HG03066 (cell line): ENCODE measurements around the gene SCML1.

Source experiments
- ATAC-seq: cut with Tn5 transposase; IDR thresholded peaks from one replicate; pipeline ENCODE4 v1.9.1; 2021; ENCODE audit warnings: low read depth; ENCODE audit not compliant: unreplicated experiment

SCML1 gene, protein sequence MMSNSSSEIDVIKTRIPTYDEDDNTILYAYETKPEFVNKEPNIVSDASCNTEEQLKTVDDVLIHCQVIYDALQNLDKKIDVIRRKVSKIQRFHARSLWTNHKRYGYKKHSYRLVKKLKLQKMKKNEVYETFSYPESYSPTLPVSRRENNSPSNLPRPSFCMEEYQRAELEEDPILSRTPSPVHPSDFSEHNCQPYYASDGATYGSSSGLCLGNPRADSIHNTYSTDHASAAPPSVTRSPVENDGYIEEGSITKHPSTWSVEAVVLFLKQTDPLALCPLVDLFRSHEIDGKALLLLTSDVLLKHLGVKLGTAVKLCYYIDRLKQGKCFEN

DNA sequence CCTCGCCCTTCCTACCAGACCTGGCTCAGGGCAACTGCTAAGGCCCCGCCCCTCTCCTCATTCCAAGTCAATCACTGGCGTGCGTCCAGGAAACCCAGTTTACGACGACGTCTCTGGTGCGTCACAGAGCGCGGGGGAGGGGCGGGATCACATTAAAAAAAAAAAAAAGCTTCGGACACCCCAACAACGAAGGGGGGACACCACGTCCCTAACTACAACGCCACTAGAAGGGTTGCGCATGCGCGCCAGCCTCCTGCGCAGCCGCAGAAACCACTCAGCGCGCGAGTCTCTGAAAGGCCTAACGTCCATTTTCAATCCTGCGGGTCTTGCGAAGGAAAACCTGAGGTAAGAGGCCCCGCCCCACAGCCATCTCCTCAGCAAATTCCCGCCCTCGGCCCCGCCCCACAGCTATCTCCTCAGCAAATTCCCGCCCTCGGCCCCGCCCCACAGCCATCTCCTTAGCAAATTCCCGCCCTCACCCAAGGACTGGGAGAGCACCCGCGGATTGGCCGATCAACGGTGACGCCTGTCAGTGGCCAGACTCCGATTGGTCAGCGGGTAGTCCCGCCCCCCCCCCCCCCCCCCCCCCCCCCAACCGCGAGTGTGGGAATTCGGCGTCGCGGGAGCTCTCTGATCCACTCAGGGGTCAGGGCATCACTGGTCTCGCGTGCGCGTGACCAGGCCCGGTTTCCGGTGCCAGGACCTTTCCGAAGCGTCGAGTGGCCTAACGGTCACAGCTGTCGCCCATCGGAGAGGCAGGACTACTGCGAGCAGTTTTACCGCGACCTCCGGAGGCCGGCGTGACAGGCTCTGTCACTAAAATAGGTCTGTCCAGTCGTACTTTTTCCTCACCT is at the start of gene SCML1:
SCML1 (plus strand) TSS at position 638 of the 854 bp plus-strand sequence. CDS start 6,694 bp downstream, outside the sequence.
- peak; percentile 74 for ATAC-seq

DNA sequence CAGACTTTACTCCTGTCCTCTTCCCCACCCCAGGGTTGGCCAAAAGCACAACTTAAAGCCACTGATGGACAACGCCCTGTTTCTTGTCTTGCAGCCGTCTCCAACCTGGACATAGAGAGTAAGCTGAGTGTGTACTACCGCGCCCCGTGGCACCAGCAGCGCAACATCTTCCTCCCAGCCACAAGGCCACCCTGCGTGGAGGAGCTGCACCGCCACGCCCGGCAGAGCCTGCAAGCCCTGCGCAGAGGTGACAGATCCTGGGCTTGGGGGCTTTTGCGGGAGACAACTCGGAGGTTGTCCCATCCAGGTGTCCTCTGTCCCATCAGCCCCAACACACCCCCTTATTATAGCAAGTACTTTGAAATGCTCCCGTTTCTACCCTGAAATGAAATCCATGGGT is 49.6 kb upstream of the SCML1 start:
- ATAC-seq, result no peak

DNA sequence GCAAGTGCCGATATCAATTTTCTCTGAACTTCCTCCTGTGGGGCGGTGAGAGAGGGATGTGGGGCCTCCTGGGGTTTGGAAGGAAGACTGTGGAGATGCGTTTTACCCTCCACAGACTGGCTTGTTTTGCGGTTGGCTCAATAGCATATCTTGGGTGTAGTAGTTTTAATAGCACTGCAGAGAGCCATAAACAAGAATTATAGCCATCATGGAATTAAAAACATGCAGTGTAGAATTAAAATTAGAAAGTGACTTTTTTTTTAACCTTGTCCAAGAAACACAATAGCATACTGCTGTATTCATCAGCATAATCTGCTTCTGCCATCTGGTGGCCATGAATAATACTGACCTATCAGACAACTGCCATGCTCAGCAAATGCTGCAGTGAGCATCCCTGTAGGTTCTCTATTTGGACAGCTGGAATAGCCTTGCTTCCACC is 47.3 kb upstream of the SCML1 start:
- ATAC-seq, result no peak

DNA sequence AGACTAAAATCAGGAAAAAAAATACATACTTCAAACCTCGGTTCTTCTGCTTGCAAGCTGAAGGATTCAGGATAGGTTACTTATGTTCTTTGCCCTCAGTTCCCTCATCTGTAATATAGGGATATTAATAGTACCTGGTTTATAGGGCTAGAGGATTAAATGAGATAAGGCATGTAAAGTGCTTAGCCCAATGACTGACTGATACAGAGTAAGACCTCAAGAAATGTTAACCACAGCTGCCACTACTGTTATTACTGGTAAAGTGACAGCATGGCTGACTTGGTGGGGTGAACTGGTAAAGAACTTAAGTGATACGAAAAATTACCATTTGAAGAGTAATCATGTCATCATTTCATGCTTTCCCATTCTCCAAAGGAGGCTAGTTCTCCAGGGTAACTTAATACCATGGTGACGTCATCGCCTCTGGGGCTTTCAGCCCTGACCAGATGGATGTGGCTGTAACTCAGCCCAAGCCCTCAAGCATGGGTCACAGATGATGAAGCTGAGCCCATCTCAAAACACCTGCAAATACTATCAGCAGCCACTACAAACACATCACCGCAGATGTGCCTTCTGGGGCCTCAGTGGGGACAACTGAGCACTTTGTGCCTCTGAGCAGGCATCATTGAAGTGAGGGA is 44.5 kb upstream of the SCML1 start:
- no peak for ATAC-seq

DNA sequence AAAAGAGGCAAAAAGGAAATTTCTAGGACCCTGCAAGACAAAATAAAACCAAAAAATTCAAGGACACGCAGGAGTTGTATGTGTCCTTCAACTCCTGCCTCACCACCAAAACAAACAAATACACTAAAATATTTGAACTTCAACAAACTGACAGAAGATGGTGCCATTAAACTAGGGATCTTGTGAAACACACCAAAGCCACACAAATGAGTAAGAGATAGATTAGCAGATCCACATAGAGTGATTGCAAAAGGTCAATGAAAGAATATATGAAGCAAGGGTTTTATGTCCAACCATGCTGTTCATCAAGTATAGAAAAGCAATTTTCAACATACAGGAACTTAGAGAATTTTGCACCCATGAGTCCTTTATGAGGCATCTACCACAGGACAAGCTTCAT is 40.1 kb upstream of the SCML1 start:
- ATAC-seq, result no peak

DNA sequence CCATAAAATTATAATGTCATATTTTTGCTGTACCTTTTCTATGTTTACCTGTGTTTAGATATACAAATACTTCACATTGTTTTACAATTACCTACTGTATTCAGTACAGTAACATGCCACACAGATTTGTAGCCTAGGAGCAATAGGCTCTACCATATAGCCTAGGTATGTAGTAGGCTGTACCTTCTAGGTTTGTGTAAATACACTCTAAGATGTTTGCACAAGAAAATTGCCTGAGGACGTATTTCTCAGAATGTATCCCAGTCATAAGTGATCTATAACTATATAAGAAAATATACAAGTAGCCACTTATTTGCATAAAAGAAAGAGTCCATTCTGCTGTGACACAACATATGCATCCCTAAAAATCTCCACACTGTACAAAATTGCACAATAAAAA is 36.3 kb upstream of the SCML1 start:
- no peak for ATAC-seq

DNA sequence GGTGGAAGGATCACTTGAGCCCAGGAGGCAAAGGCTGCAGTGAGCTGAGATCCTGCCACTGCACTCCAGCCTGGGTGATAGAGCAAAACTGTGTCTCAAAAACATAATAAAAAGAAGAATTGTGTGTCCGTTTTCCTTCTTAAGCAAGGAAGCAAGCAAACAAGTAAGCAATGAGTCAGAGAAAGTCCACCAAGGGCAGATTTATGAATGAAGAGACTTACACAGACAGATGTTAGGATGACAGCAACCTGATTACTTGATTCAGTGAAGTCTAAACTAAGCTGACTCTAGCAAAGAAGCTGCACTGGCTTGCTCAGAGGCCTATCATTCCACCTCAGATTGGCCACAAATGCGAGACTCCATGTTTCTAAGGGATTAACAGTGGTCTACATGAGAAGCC is 34.1 kb upstream of the SCML1 start:
- no peak for ATAC-seq

DNA sequence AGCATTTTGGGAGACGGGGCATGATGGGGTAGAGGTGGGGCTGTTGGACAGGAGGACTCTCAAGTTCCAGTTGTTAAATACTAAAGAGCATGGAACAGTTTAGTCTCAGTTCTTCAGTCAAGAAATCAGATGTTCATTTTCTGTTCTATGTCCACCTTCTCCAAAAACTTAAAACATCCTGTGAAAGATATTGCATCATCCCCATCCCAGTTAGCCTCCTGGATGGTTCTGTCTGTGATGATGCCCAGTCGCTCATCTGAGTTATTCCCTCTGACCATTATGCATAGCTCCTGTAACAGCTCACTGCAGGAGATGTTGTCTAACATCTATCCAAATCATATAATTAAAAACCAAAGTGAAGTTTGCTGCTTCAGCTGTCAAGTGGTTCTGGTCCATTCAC is 32.1 kb upstream of the SCML1 start:
- no peak for ATAC-seq

DNA sequence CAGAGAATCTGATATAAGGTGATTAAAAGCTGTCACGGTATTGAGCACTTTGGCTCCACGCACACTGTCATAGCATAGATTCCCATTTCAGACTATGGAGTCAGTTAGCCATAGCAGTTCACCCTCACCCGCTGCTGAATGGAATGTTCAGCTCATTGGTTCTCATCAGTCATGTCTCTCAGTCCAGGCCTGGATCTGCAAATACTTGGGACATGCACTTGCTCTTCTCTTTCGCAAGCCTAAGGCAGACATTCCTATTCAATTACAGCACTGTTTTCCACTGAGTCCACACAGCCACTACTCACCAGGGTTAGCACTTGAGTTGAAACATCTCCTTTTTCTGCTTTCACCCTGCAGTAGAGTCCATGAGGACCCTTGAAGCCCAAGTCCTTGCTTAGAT is 30.6 kb upstream of the SCML1 start:
- no peak for ATAC-seq

DNA sequence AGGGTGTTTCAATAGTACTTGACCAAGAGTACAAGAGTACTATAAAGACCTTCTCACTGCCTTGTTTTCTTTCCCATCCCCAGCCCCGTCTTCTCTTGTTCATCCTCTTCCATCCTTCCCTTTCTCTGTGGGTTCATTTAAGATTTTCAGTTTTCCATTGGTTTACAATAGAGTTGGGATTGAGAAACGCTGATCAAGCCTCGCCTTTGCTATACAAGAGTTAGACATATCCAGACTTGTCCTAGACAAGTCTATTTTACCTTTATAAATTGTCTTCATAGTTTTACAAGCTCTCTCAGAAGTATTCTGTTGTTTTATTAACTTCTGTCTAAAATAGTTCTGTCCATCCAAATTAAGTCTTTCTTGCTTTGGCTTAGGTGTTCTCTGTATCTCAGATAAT is 29.6 kb upstream of the SCML1 start:
- no peak for ATAC-seq

DNA sequence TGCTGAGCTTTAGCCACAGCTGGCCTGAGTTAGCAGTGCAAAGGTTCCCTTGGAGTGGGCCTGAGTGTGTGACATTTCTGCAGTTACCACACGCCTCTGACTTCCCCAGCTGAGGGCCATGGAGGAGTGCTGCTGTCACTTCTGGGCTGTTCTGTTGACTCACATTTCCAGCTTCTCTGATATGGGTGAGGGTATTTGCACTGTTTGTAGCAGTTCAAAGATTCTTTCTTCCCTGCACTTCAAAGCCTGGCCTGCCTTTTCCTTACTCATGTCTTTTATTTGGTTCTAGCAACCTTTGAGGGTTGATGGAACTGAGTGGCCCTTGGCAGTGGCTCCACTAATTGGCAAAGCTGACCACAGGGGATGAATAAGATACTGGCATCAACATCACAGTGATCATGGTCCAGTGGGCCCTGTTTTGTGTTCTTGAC is 26.4 kb upstream of the SCML1 start:
- ATAC-seq, result no peak

DNA sequence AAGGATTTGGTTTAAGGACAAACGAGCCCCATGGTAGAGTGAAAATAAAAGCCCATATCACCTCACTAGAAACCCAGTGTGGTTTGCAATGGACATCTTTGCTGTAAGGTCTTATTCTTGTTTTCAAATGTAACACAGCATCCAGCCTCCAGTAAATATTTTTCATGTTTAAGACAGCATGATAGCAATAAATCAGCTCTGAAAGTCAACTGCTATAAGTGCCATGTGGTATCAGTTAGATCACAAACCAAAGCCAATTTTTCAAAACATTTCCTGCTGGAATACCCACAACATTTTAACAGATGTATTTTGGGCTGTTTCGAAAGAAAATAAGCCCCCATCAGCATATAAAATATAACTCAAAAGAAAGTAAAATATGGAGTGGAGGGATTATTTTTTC is 24.0 kb upstream of the SCML1 start:
- ATAC-seq, result no peak

DNA sequence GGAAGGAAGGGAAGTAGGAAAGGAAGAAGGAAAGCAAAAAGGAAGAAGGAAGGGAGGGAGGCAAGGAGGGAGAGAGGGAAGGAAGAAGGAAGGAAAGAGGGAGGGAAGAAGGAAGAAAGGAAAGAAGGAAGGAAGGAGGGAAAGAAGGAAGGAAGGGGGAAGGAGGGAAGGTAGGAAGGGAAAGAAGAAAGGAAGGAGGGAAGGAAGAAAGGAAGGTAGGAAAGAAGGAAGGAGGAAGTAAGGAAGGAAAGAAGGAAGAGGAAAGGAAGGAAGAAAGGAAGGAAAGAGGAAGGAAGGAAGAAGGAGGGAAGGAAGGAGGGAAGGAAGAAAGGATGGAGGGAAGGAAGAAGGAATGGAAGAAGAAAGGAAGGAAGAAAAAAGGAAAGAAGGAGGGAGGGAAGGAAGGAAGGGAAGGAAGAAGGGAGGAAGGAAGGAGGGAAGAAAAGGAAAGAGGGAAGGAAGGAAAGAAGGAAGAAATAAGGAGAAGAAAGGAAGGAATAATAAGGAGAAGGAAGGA is 18.6 kb upstream of the SCML1 start:
- ATAC-seq, result no peak

DNA sequence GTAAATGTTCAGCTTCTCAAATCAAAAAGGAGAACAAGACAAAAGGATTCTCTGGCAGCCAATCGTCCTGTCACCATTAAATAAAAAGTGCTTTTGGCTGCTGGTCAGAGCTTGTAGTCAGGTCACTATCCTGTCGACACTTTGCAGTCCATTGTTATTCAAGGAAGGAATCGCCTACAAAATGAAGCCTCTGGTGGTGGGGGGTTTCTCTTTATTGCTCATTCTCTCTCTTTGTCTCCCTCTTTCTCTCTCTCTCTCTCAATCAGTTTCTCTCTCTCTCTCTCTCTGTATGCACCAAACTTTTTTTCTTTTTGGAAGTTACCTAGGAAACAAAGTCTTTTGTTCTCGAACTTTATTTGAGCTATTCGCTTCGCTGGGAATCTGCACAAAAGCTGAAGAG is 17.6 kb upstream of the SCML1 start:
- no peak for ATAC-seq

DNA sequence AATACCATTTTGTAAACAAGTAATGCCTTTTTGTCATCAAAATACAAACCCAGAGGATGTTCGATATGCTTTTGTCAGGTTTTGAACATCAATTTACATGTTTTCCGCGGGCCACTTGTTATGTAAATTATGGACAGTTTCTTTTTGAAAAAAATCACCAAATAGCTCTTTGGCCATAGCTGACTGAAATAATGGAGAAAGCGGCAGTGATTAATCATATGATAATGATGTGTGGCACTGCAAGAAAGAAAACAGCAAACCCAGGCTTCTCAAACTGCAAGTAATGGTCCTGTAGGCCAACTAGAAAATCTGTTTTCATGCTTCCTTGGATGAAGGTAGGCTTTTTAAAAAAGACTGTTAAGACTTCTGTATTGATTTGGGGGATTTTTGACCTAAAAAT is 15.6 kb upstream of the SCML1 start:
- no peak for ATAC-seq

DNA sequence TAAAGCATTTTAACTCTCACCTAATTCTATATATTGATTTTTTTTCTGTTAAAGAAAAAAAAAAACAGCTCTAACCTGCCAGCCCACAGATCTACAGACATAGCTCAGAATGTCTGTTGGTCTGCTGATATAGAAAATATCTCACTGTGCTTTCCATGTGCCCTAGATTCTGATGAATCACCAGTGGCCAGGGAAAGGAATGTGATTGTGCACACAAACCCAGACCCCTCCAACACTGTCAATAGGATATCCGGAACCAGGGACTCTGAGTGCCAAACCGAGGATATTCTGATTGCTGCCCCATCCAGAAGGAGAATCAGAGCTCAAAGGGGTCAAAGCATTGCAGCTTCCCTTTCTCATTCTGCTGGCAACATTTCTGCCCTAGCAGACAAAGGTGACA is 12.1 kb upstream of the SCML1 start:
- ATAC-seq, result no peak

DNA sequence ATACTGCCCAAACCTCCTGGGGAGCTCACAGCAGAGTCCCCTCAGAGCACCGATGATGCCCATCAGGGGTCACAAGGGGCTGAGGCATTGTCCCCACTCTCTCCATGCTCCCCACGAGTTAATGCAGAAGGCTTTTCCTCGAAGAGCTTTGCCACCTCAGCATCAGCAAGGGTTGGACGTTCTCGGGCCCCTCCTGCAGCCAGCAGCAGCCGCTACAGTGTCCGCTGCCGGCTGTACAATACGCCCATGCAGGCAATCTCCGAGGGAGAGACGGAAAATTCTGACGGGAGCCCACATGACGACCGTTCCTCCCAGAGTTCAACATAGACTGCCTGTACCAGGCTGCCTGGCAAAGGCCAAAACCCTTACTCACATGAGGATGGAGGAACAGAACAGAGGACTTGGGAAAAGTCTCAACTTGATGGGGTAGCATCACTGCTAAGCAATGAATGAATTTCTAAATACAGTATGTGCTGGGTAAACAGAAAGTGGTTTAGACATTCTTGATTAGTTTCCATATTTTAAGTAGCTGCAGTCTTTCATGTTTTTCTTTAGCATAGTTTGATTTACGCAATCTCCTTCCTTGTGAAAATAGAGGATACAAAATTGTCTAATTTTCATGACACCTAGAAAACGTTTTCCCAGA is 5.0 kb upstream of the SCML1 start:
- no peak for ATAC-seq

DNA sequence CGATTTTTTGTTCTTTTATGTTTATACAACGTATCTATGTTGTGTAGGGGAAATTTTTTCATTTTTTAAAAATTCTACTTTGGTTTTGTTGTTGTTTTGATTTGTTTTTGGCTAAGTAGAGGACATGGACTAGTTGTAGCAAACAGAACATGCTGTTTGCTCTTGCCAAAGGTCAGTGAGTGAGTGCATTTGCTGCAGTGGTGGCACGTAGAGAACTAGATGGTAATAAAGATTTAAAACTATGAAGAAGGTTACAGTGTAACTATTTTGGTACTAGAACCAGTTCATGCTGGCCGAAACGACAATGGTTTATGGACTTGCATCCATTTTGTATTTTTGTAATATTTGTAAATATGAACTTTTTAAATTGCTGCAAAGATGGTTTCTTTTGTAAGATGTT is 1.9 kb upstream of the SCML1 start:
- ATAC-seq, result no peak

DNA sequence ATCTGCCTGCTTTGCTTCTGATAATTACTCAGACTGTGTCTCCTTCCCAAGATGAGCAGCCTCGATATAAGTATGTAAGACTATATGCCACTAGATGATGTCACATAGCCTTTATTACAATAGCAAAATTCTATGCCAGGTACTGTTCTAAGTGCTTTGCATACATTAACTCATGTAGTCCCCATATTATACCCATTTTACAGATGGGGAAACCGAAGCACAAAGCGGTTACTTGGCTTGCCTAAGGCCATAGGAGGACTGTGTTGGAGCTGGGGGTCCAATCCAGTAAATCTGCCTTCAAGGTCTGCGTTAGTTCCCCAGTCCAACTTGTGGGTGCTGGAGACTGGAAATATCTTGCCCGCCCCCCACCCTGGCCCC is 826 bp upstream of the SCML1 start:
- no peak for ATAC-seq

DNA sequence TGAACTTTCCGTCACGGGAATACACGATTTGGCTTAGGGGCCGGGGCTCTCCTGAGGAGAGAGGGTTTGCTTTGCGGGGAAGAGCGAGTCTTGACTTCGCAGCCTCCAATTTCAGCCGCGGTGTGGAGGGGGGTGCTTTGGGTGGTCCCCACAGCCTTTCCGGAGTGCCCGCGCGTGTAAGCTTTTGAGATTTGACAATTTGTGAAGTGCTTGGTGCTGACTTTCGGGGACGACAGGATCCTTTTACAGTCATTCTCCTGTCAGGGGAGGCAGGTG is 355 bp downstream of the SCML1 start:
- ATAC-seq, result peak; percentile 4
